H1 (cell line): ENCODE measurements around the gene PAWR. TPM values are rescaled to one million over a fixed set of nuclear protein-coding genes. Genes with fewer than 3 reads are reported as not detected.
A peak's percentile ranks its signal among the peaks of the same experiment; 100 is the strongest.

ENCODE experiments used
- CTCF ChIA-PET: fragments of 300-600 bp; sonication (Branson Sonifier 250); formaldehyde crosslinking; loops from one replicate; lab custom pipeline; 2021; ENCODE audit not compliant: partially characterized antibody; lab: Charles Lee
- POLR2A ChIA-PET: fragments of 300-600 bp; sonication (Branson Sonifier 250); formaldehyde crosslinking; loops from one replicate; lab custom pipeline; 2021; ENCODE audit warnings: inconsistent platforms; ENCODE audit not compliant: partially characterized antibody; lab: Charles Lee
- DNase-seq, 2 experiments: peaks; one replicate each; pipeline versions ENCODE4 v3.0.0 to v3.0.0-alpha.2; 2010 to 2022; ENCODE audit warnings: low spot score in 2 of 2, low read depth in 1 of 2, mixed read lengths in 1 of 2
- FAIRE-seq: peaks from 2 replicates; lab custom pipeline; 2011; peaks lifted over from hg19 to GRCh38; lab: Jason Lieb, UNC
- H2AFZ ChIP-seq: 2 replicates; pipeline ENCODE4 v1.8.1; 2012; ENCODE audit warnings: low read length, inconsistent platforms
- H2AK5ac ChIP-seq: 2 replicates; pipeline ENCODE4 v1.6.1; 2013; ENCODE audit warnings: low read depth, low read length
- H2BK120ac ChIP-seq: replicated peaks from 2 replicates; pipeline ENCODE3; 2013; ENCODE audit warnings: low read depth, low read length, inconsistent platforms
- H2BK12ac ChIP-seq: 2 replicates; pipeline ENCODE4 v1.6.1; 2013; ENCODE audit warnings: low read depth, low read length
- H2BK15ac ChIP-seq: 2 replicates; pipeline ENCODE4 v1.6.1; 2013; ENCODE audit warnings: low read length
- H2BK20ac ChIP-seq: 2 replicates; pipeline ENCODE4 v1.6.1; 2013; ENCODE audit warnings: low read length
- H2BK5ac ChIP-seq: 2 replicates; pipeline ENCODE4 v1.6.1; 2013; ENCODE audit warnings: low read depth, low read length
- H3K14ac ChIP-seq: 2 replicates; pipeline ENCODE4 v1.6.1; 2013; ENCODE audit warnings: inconsistent platforms; ENCODE audit not compliant: insufficient read length
- H3K18ac ChIP-seq: 2 replicates; pipeline ENCODE4 v1.6.1; 2013; ENCODE audit warnings: low read length; ENCODE audit errors: extremely low read depth
- H3K23ac ChIP-seq: 2 replicates; pipeline ENCODE4 v1.6.1; 2013; ENCODE audit warnings: inconsistent platforms; ENCODE audit not compliant: insufficient read length
- H3K23me2 ChIP-seq: 2 replicates; pipeline ENCODE4 v1.6.1; 2013; ENCODE audit warnings: low read depth, low read length
- H3K27ac ChIP-seq: 2 replicates; pipeline ENCODE4 v1.6.1; 2011; ENCODE audit warnings: low read depth, low read length, inconsistent platforms
- H3K27me3 ChIP-seq, 4 experiments: replicated peaks in 1 of 4; 1 replicate in 1 of 4; 2 replicates in 3 of 4; pipeline versions ENCODE4 v1.6.1 to v1.8.1; 2011 to 2013; ENCODE audit warnings: low read length in 3 of 4, mild to moderate bottlenecking in 3 of 4, inconsistent platforms in 2 of 4, mixed read lengths in 2 of 4, moderate library complexity in 1 of 4; ENCODE audit not compliant: control insufficient read depth in 3 of 4, insufficient read depth in 3 of 4; ENCODE audit errors: extremely low read depth in 1 of 4
- H3K36me3 ChIP-seq, 4 experiments: 2 replicates each; pipeline versions ENCODE4 v1.6.1 to v1.8.1; 2011 to 2013; ENCODE audit warnings: mild to moderate bottlenecking in 4 of 4, low read length in 3 of 4, moderate library complexity in 2 of 4, control low read depth in 1 of 4, inconsistent platforms in 1 of 4; ENCODE audit not compliant: insufficient read depth in 4 of 4, control insufficient read depth in 2 of 4
- H3K4ac ChIP-seq: replicated peaks from 2 replicates; pipeline ENCODE3; 2013; ENCODE audit warnings: low read length, low read depth, mixed read lengths, inconsistent platforms; ENCODE audit not compliant: insufficient read length
- H3K4me1 ChIP-seq, 4 experiments: replicated peaks in 1 of 4; 1 replicate in 1 of 4; 2 replicates in 3 of 4; pipeline versions ENCODE4 v1.6.1 to v1.8.1; 2011 to 2013; ENCODE audit warnings: low read length in 3 of 4, inconsistent platforms in 2 of 4, mixed read lengths in 1 of 4; ENCODE audit not compliant: insufficient read depth in 4 of 4, control insufficient read depth in 3 of 4
- H3K4me2 ChIP-seq, 2 experiments: 2 replicates each; pipeline versions ENCODE4 v1.6.1 to v1.8.1; 2011 to 2013; ENCODE audit warnings: low read depth in 2 of 2, low read length in 2 of 2, control low read depth in 1 of 2, inconsistent platforms in 1 of 2, mild to moderate bottlenecking in 1 of 2; ENCODE audit not compliant: insufficient read depth in 1 of 2
- H3K4me3 ChIP-seq, 4 experiments: fragments of 200-600, 300-600 bp in 1 of 4; sonication (generic), shearing (Covaris generic), sonication (Bioruptor Twin) in 1 of 4; 2 replicates each; pipeline versions ENCODE4 v1.5.1 to v1.8.1; 2011 to 2016; ENCODE audit warnings: low read length in 4 of 4, low read depth in 3 of 4, control low read depth in 2 of 4, inconsistent platforms in 2 of 4, mild to moderate bottlenecking in 2 of 4, mixed read lengths in 1 of 4, moderate library complexity in 1 of 4; ENCODE audit not compliant: insufficient read depth in 2 of 4; ENCODE audit errors: extremely low read depth in 1 of 4
- H3K56ac ChIP-seq: replicated peaks from 2 replicates; pipeline ENCODE3; 2013; ENCODE audit warnings: low read depth, mild to moderate bottlenecking, mixed read lengths, low read length, inconsistent platforms; ENCODE audit not compliant: insufficient read length
- H3K79me1 ChIP-seq: 2 replicates; pipeline ENCODE4 v1.6.1; 2013; ENCODE audit warnings: low read depth, low read length, control low read depth
- H3K79me2 ChIP-seq, 2 experiments: 2 replicates each; pipeline versions ENCODE4 v1.6.1 to v1.8.1; 2012 to 2013; ENCODE audit warnings: low read length in 2 of 2, mild to moderate bottlenecking in 2 of 2, inconsistent platforms in 1 of 2; ENCODE audit not compliant: insufficient read depth in 2 of 2, control insufficient read depth in 1 of 2
- H3K9ac ChIP-seq, 4 experiments: replicated peaks in 1 of 4; 1 replicate in 1 of 4; 2 replicates in 3 of 4; pipeline versions ENCODE4 v1.6.1 to v1.8.1; 2011 to 2013; ENCODE audit warnings: low read depth in 3 of 4, low read length in 3 of 4, control low read depth in 2 of 4, mild to moderate bottlenecking in 2 of 4, moderate library complexity in 2 of 4, inconsistent platforms in 1 of 4; ENCODE audit errors: extremely low read depth in 1 of 4
- H3K9me3 ChIP-seq, 2 experiments: 2 replicates each; pipeline versions ENCODE4 v1.6.1 to v1.8.1; 2012 to 2013; ENCODE audit warnings: mild to moderate bottlenecking in 2 of 2, moderate library complexity in 2 of 2, control low read depth in 1 of 2, inconsistent platforms in 1 of 2, low read depth in 1 of 2, low read length in 1 of 2, mixed read lengths in 1 of 2; ENCODE audit not compliant: insufficient read depth in 2 of 2
- H4K20me1 ChIP-seq, 2 experiments: replicated peaks in 1 of 2; 2 replicates each; pipeline versions ENCODE3 to v1.8.1; 2011 to 2013; ENCODE audit warnings: inconsistent platforms in 2 of 2, low read length in 2 of 2, mild to moderate bottlenecking in 1 of 2; ENCODE audit not compliant: insufficient read depth in 2 of 2, control insufficient read depth in 1 of 2
- H4K5ac ChIP-seq: 2 replicates; pipeline ENCODE4 v1.6.1; 2013; ENCODE audit warnings: low read length, low read depth, mixed read lengths, inconsistent platforms; ENCODE audit not compliant: insufficient read length
- H4K8ac ChIP-seq: 2 replicates; pipeline ENCODE4 v1.8.0; 2013; ENCODE audit warnings: mild to moderate bottlenecking, moderate library complexity, low read length, inconsistent platforms; ENCODE audit not compliant: insufficient read depth; ENCODE audit errors: extremely low read depth
- H4K91ac ChIP-seq: replicated peaks from 2 replicates; pipeline ENCODE3; 2013; ENCODE audit warnings: low read length, mixed read lengths, inconsistent platforms; ENCODE audit not compliant: insufficient read length
- BRCA1 ChIP-seq: IDR thresholded peaks from 2 replicates; pipeline ENCODE4 v1.6.1; 2012; ENCODE audit warnings: low read depth, low read length, improper control_type of control experiment
- CEBPB ChIP-seq: IDR thresholded peaks from 2 replicates; pipeline ENCODE4 v1.6.1; 2012; ENCODE audit warnings: low read depth, low read length
- EP300 ChIP-seq, 2 experiments: IDR thresholded peaks; 1 replicate in 1 of 2; 2 replicates in 1 of 2; pipeline ENCODE4 v1.6.1; 2011 to 2012; ENCODE audit warnings: low read depth in 2 of 2, low read length in 2 of 2, mild to moderate bottlenecking in 2 of 2, borderline replicate concordance in 1 of 2, inconsistent platforms in 1 of 2, moderate library complexity in 1 of 2
- GTF2F1 ChIP-seq: IDR thresholded peaks from 2 replicates; pipeline ENCODE4 v1.6.1; 2012; ENCODE audit warnings: low read depth, low read length, improper control_type of control experiment, borderline replicate concordance
- JUN ChIP-seq: IDR thresholded peaks from 2 replicates; pipeline ENCODE4 v1.6.1; 2011; ENCODE audit warnings: low read depth, mild to moderate bottlenecking, improper control_type of control experiment, low read length
- KDM1A ChIP-seq: fragments of 200-600, 300-600 bp; sonication (generic); IDR thresholded peaks from 2 replicates; pipeline ENCODE4 v1.7.1; 2016; ENCODE audit warnings: mild to moderate bottlenecking, low read length, borderline replicate concordance
- MAFK ChIP-seq: IDR thresholded peaks from 2 replicates; pipeline ENCODE4 v1.6.1; 2012; ENCODE audit warnings: low read depth, mild to moderate bottlenecking, improper control_type of control experiment, low read length
- MAX ChIP-seq: IDR thresholded peaks from 2 replicates; pipeline ENCODE4 v1.6.1; 2012; ENCODE audit warnings: inconsistent platforms
- RNF2 ChIP-seq: fragments of 200-900, 300-1000 bp; sonication (generic); IDR thresholded peaks from 2 replicates; pipeline ENCODE4 v1.7.1; 2016; ENCODE audit warnings: borderline replicate concordance, low read depth, mild to moderate bottlenecking, antibody characterized with exemption, low read length; ENCODE audit not compliant: poor library complexity, severe bottlenecking; ENCODE audit errors: missing control alignments
- SAP30 ChIP-seq: fragments of 300-600 bp; sonication (generic); IDR thresholded peaks from 2 replicates; pipeline ENCODE4 v1.7.1; 2012; ENCODE audit warnings: low read length, moderate library complexity, mild to moderate bottlenecking, inconsistent platforms; ENCODE audit not compliant: insufficient read depth, insufficient replicate concordance
- TBP ChIP-seq: IDR thresholded peaks from 2 replicates; pipeline ENCODE4 v1.6.1; 2011; ENCODE audit warnings: low read depth, low read length, improper control_type of control experiment
- TEAD4 ChIP-seq: IDR thresholded peaks from 2 replicates; pipeline ENCODE4 v1.6.1; 2012; ENCODE audit warnings: low read depth, low read length, inconsistent platforms, mixed read lengths
- ZNF274 ChIP-seq: IDR thresholded peaks from 2 replicates; pipeline ENCODE4 v1.7.0; 2012; ENCODE audit warnings: low read length, borderline replicate concordance; ENCODE audit errors: extremely low read depth
- WGBS, 2 experiments: shearing (Covaris generic) in 1 of 2; methylation state at CpG; one replicate each; pipeline versions ENCODE4 v1.1.6 to v1.1.7; 2013 to 2015; ENCODE audit warnings: low lambda C conversion rate in 2 of 2, mixed read lengths in 2 of 2, inconsistent platforms in 1 of 2, low coverage in 1 of 2, missing lambda C conversion rate in 1 of 2; ENCODE audit not compliant: insufficient replicate concordance in 2 of 2, insufficient coverage in 1 of 2, insufficient read length in 1 of 2; ENCODE audit errors: extremely low coverage in 1 of 2, missing lambda C conversion rate in 1 of 2; 5-methylcytosine and 5-hydroxymethylcytosine counted together
- polyA plus RNA-seq, 7 experiments: library from polyadenylated mRNA; depleted of rRNA in 3 of 7; stranded (reverse) in 5 of 7; unstranded in 2 of 7; fragments of >200 nt in 5 of 7; fragments of 200-250 nt in 2 of 7; gene quantifications; 1 replicate in 5 of 7; 2 replicates in 1 of 7; 4 replicates in 1 of 7; pipeline versions ENCODE4 v1.2.1 to v1.2.3, GENCODE V29; 2011 to 2013; ENCODE audit warnings: missing spikeins in 2 of 7, mixed read lengths in 2 of 7
- total RNA-seq: library from RNA; stranded (reverse); fragmentation: NEBNext Ultra II Directional; extraction: Animal tissue kit (Norgen Biotek cat#: 25700); gene quantifications from 2 replicates; pipeline ENCODE4 v1.2.1, GENCODE V29; 2021

Gene PAWR
- total and polyA plus RNA-seq, 2 of the 8 experiments (the other 6 are each of a cell fraction or from before 2014, with no cell fraction given): 28.3 to 327 TPM

GRCh38 chr12:79659961-79660431 is 30.8 kb downstream of the PAWR start:
- Histone ChIP-seq H4K8ac (no peak overlapping the region), H3K9ac (no peak overlapping the region), H3K27me3 (no peaks in the 10 kb centered on the region), H2BK12ac (no peak overlapping the region), H2BK5ac (no peak overlapping the region), H3K9me3 (no peaks in the 10 kb centered on the region), H4K91ac (no peak overlapping the region), H3K4ac (no peak overlapping the region), H2AFZ (no peak overlapping the region), H3K4me3 (no peak overlapping the region), H3K14ac (no peak overlapping the region), H3K4me2 (no peak overlapping the region), H3K23me2 (no peaks in the 10 kb centered on the region), H2BK20ac (no peak overlapping the region), H4K5ac (no peak overlapping the region), H3K56ac (no peak overlapping the region), H2AK5ac (no peak overlapping the region), H2BK15ac (no peak overlapping the region), H4K20me1 (peaks cover 5 to 12% of the 10 kb centered on the region in 2 experiments), H3K36me3 (peaks cover 0 to 17% (median 2%) of the 10 kb centered on the region in 4 experiments; a peak in 3 of 8 replicates), H3K4me1 (peaks cover 0 to 9% (median 0%) of the 10 kb centered on the region in 4 experiments; a peak in 2 of 7 replicates), H3K18ac (no peak overlapping the region), H3K27ac (no peak overlapping the region), H3K79me1 (no peaks in the 10 kb centered on the region; the same call in 1 of the 2 replicates), H2BK120ac (no peak overlapping the region), H3K79me2 (peaks cover 11 to 99% of the 10 kb centered on the region in 2 experiments; a peak in 3 of 4 replicates), H3K23ac (no peak overlapping the region)
- CTCF ChIA-PET: interaction anchor here (2.2 kb wide), 1 partner anchor 66 kb away, joined by 6 read pairs; no protein-coding TSS in a partner anchor
- WGBS, 2 experiments: 94% methylated on average over 1 of the region's 1 CpG; no CpG with 5 or more reads in 1 of the 2 experiments
- POLR2A ChIA-PET: no interaction called here
- peak; percentile 48 for FAIRE-seq
- no peak for DNase-seq
- TF ChIP-seq RNF2: no peak
- TF ChIP-seq SAP30: no peak
- no peak for TF ChIP-seq ZNF274
- TF ChIP-seq KDM1A: no peak
- TF ChIP-seq MAFK: no peak
- no peak for TF ChIP-seq BRCA1
- no peak for TF ChIP-seq EP300 (IDR thresholded peaks at IDR 0.05; ENCODE audit: borderline replicate concordance in 1 of 2, low read depth in 2 of 2, low read length in 2 of 2)
- TF ChIP-seq TEAD4: no peak
- no peak for TF ChIP-seq GTF2F1
- no peak for TF ChIP-seq MAX
- TF ChIP-seq CEBPB: no peak
- no peak for TF ChIP-seq JUN
- no peak for TF ChIP-seq TBP
